ENCODE data around the gene MRPS2. TPM values are rescaled to one million over a fixed set of nuclear protein-coding genes. Genes with fewer than 3 reads are reported as not detected.
A peak's percentile ranks its signal among the peaks of the same experiment; 100 is the strongest.

The MRPS2 gene
- total and polyA plus RNA-seq, 2 donors: 17.8 to 35.5 TPM

DNA sequence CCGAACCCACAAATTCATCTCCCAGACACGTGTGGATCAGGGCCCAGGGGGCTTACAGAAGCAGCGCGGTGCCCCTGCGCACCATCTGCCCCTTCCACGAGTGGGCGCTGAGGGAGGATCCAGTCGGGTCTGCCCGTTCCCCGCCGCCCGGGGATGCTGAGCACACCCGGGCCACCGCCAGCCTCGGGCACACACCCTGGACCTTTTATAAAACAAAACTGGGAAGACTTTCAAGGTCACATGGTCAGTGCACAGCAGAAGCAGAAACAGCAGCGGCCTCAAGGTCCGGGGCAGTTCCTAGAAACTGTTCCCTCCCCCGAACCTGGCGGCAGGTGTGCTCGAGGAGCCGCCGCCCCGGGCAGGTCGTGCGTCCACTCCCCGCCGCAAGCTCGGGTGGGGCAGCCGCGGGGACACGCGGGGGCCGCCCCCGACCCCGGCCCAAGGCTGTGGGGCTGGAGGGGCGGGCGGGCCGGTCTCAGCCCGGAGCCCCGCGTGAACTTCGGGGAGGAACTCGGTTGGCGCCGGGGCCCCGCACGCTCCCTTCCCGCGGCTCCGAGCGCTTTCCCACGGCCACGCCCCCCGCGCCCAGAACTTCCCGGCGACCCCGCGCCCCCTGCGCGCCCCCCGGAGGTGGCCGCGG is 21.5 kb upstream of the MRPS2 start:
- 2% methylated on average over 64 of the region's 64 CpGs for WGBS
- H3K9me3 ChIP-seq (ENCODE audit: control insufficient read depth in 2 of 2, insufficient read depth in 1 of 2, low read length in 1 of 2): no peaks in the 10 kb centered on the region
- H3K4me3 ChIP-seq (ENCODE audit: low read length in 2 of 2): peak overlapping the region in 1 of 2 donors; percentile 52
- peaks cover 0 to 6% of the 10 kb centered on the region in 2 donors for H3K4me1 ChIP-seq (ENCODE audit: control insufficient read depth in 2 of 2, insufficient read depth in 2 of 2, low read length in 2 of 2)
- DNase-seq (ENCODE audit: low read depth in 6 of 9, low spot score in 9 of 9): peak in 1 of 9 donors; percentile 10
- no peaks in the 10 kb centered on the region for H3K36me3 ChIP-seq (ENCODE audit: control insufficient read depth in 2 of 2, insufficient read depth in 2 of 2, low read length in 1 of 2)
- peaks cover 47 to 79% of the 10 kb centered on the region in 2 donors for H3K27me3 ChIP-seq (ENCODE audit: control insufficient read depth in 2 of 2, insufficient read depth in 1 of 2, low read length in 1 of 2)
- no peak overlapping the region for H3K27ac ChIP-seq (ENCODE audit: low read depth in 1 of 2, low read length in 1 of 2)

DNA sequence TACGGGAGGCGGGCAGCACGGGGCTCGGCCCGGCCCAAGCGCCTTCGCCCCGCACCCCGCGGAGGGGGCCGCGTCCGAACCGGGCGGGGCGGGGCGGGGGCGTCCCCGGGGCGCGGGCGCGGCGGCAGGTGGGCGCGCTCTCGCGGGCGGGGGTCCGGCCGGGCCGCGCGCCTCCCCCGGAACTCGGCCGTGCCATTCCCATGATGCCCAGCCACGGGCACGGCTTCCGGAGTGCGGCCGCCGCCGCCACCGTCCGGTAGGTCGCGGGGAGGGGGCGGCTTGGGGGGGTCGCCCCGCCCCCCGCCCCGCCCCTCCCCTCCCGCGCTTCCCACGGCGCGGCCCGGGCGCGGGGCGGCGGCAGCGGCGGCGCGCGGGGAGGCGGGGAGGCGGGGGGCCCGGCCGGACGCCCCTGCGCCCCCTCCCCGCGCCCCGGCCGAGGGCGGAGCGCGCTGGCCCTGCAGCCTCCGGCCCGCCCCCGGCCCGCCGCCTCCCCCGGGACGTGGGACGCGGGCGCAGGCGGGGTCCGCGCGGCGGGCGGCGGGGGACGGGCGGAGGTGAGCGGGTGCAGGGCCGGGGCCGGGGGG is 20.9 kb upstream of the MRPS2 start, which contains the start of gene PPP1R26:
Gene PPP1R26 (plus strand): TSS at position 314 of the 584 bp plus-strand sequence. CDS start 4,729 bp downstream, outside the sequence.
- peaks cover 0 to 6% of the 10 kb centered on the region in 2 donors for H3K4me1 ChIP-seq (ENCODE audit: control insufficient read depth in 2 of 2, insufficient read depth in 2 of 2, low read length in 2 of 2)
- H3K27ac ChIP-seq (ENCODE audit: low read depth in 1 of 2, low read length in 1 of 2): peak within 1 kb of the TSS in 1 of 2 donors; percentile 25
- DNase-seq (ENCODE audit: low read depth in 6 of 9, low spot score in 9 of 9): no peak
- H3K9me3 ChIP-seq (ENCODE audit: control insufficient read depth in 2 of 2, insufficient read depth in 1 of 2, low read length in 1 of 2): no peaks in the 10 kb centered on the region
- no peaks in the 10 kb centered on the region for H3K36me3 ChIP-seq (ENCODE audit: control insufficient read depth in 2 of 2, insufficient read depth in 2 of 2, low read length in 1 of 2)
- H3K27me3 ChIP-seq (ENCODE audit: control insufficient read depth in 2 of 2, insufficient read depth in 1 of 2, low read length in 1 of 2): peaks cover 47 to 73% of the 10 kb centered on the region in 2 donors
- under 1% methylated on average over 96 of the region's 103 CpGs for WGBS
- H3K4me3 ChIP-seq (ENCODE audit: low read length in 2 of 2): peak within 1 kb of the TSS; percentile 35 to 52

GRCh38 chr9:135480071-135480939 is 20.2 kb upstream of the MRPS2 start:
- under 1% methylated on average over 76 of the region's 76 CpGs for WGBS
- H3K36me3 ChIP-seq (ENCODE audit: control insufficient read depth in 2 of 2, insufficient read depth in 2 of 2, low read length in 1 of 2): no peaks in the 10 kb centered on the region
- peaks cover 47 to 70% of the 10 kb centered on the region in 2 donors for H3K27me3 ChIP-seq (ENCODE audit: control insufficient read depth in 2 of 2, insufficient read depth in 1 of 2, low read length in 1 of 2)
- peak in 1 of 9 donors; percentile 27 for DNase-seq (ENCODE audit: low read depth in 6 of 9, low spot score in 9 of 9)
- peak overlapping the region; percentile 35 to 52 for H3K4me3 ChIP-seq (ENCODE audit: low read length in 2 of 2)
- H3K9me3 ChIP-seq (ENCODE audit: control insufficient read depth in 2 of 2, insufficient read depth in 1 of 2, low read length in 1 of 2): no peaks in the 10 kb centered on the region
- peaks cover 0 to 6% of the 10 kb centered on the region in 2 donors for H3K4me1 ChIP-seq (ENCODE audit: control insufficient read depth in 2 of 2, insufficient read depth in 2 of 2, low read length in 2 of 2)
- peak overlapping the region in 1 of 2 donors; percentile 25 for H3K27ac ChIP-seq (ENCODE audit: low read depth in 1 of 2, low read length in 1 of 2)

DNA sequence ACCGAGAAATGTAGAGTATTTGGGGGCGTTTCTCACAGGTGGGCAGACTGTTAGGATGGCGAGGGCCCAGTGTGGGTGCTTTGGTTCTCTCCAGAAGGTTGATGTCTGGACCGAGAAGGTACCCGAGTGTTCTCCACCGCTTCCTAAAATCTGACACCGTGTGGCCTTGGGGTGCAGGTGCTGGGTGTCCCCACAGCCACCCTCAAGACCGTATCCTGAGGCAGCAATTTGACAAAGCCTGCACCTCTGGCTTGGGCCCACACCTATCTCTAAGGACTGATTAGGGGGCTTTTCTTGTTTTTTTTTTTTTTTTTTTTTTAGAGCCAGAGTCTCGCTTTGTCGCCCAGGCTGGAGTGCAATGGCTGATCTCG is 19.6 kb upstream of the MRPS2 start:
- WGBS: 39% methylated on average over 11 of the region's 11 CpGs
- DNase-seq (ENCODE audit: low read depth in 6 of 9, low spot score in 9 of 9): no peak
- no peaks in the 10 kb centered on the region for H3K36me3 ChIP-seq (ENCODE audit: control insufficient read depth in 2 of 2, insufficient read depth in 2 of 2, low read length in 1 of 2)
- peaks cover 45 to 64% of the 10 kb centered on the region in 2 donors for H3K27me3 ChIP-seq (ENCODE audit: control insufficient read depth in 2 of 2, insufficient read depth in 1 of 2, low read length in 1 of 2)
- H3K4me3 ChIP-seq (ENCODE audit: low read length in 2 of 2): peak overlapping the region in 1 of 2 donors; percentile 35
- H3K4me1 ChIP-seq (ENCODE audit: control insufficient read depth in 2 of 2, insufficient read depth in 2 of 2, low read length in 2 of 2): peaks cover 0 to 6% of the 10 kb centered on the region in 2 donors
- H3K9me3 ChIP-seq (ENCODE audit: control insufficient read depth in 2 of 2, insufficient read depth in 1 of 2, low read length in 1 of 2): peaks cover 0 to 2% of the 10 kb centered on the region in 2 donors
- no peak overlapping the region for H3K27ac ChIP-seq (ENCODE audit: low read depth in 1 of 2, low read length in 1 of 2)

- WGBS: 86% methylated on average over 8 of the region's 8 CpGs
- Histone ChIP-seq H3K36me3 (ENCODE audit: control insufficient read depth in 2 of 2, insufficient read depth in 2 of 2, low read length in 1 of 2) (no peaks in the 10 kb centered on the region), H3K4me1 (ENCODE audit: control insufficient read depth in 2 of 2, insufficient read depth in 2 of 2, low read length in 2 of 2) (peaks cover 0 to 6% of the 10 kb centered on the region in 2 donors), H3K27ac (ENCODE audit: low read depth in 1 of 2, low read length in 1 of 2) (no peak overlapping the region), H3K27me3 (ENCODE audit: control insufficient read depth in 2 of 2, insufficient read depth in 1 of 2, low read length in 1 of 2) (peaks cover 44 to 54% of the 10 kb centered on the region in 2 donors), H3K9me3 (ENCODE audit: control insufficient read depth in 2 of 2, insufficient read depth in 1 of 2, low read length in 1 of 2) (peaks cover 0 to 2% of the 10 kb centered on the region in 2 donors), H3K4me3 (ENCODE audit: low read length in 2 of 2) (no peak overlapping the region)
- DNase-seq (ENCODE audit: low read depth in 6 of 9, low spot score in 9 of 9): no peak
Observed at GRCh38 chr9:135482015-135482754, 18.3 kb upstream of the MRPS2 start.

DNA sequence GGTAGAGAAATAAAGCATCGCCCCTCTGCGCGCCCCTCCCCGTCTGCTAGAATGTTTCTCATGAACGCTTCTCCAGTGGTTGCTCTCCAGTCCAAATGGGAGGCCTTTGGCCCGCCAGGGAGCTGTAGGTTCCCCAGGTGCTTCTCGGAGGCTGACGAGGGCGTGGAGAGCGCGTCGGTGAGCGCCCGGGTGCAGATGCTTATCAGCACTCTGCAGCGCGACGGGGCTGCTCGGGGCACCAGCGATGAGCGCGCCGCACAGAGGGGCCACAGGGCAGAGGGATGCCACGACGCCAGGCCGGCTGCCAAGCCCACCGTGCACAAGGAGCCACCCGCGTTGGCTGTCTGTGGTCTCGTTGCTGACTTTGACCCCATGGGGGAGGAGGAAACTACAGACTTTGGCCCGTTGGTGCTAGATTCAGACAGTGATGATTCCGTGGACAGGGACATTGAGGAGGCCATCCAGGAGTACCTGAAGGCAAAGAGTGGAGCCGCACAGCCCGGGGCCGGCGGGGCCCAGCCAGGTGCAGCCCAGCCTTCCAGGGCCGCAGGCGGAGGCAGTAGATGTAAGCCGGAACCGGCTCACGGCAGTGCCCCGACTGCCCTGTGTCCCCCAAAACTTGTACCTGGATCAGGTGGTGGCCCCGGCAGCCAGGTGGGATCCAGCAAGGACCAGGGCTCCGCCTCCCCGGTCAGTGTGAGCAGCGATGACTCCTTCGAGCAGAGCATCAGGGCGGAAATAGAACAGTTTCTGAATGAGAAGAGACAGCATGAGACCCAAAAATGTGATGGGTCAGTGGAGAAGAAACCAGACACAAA is 15.8 kb upstream of the MRPS2 start:
- no peak overlapping the region for H3K4me3 ChIP-seq (ENCODE audit: low read length in 2 of 2)
- H3K27ac ChIP-seq (ENCODE audit: low read depth in 1 of 2, low read length in 1 of 2): no peak overlapping the region
- H3K9me3 ChIP-seq (ENCODE audit: control insufficient read depth in 2 of 2, insufficient read depth in 1 of 2, low read length in 1 of 2): peaks cover 0 to 2% of the 10 kb centered on the region in 2 donors
- peaks cover 24 to 35% of the 10 kb centered on the region in 2 donors for H3K27me3 ChIP-seq (ENCODE audit: control insufficient read depth in 2 of 2, insufficient read depth in 1 of 2, low read length in 1 of 2)
- DNase-seq (ENCODE audit: low read depth in 6 of 9, low spot score in 9 of 9): no peak
- no peaks in the 10 kb centered on the region for H3K36me3 ChIP-seq (ENCODE audit: control insufficient read depth in 2 of 2, insufficient read depth in 2 of 2, low read length in 1 of 2)
- 97% methylated on average over 47 of the region's 47 CpGs for WGBS
- H3K4me1 ChIP-seq (ENCODE audit: control insufficient read depth in 2 of 2, insufficient read depth in 2 of 2, low read length in 2 of 2): peaks cover 0 to 6% of the 10 kb centered on the region in 2 donors

DNA sequence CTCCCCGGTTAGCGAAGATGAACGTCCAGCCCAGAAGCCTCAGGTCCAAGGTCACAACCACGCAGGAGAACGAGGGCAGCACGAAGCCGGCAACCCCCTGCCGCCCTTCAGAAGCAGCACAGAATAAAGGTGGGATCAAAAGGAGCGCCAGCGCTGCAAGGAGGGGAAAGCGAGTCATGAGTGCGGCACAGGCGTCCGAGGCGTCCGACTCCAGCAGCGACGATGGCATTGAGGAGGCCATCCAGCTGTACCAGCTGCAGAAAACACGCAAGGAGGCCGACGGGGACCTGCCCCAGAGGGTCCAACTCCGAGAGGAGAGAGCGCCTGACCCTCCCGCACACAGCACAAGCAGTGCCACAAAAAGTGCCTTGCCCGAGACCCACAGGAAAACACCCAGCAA is 15.1 kb upstream of the MRPS2 start:
- Histone ChIP-seq H3K36me3 (ENCODE audit: control insufficient read depth in 2 of 2, insufficient read depth in 2 of 2, low read length in 1 of 2) (no peaks in the 10 kb centered on the region), H3K4me1 (ENCODE audit: control insufficient read depth in 2 of 2, insufficient read depth in 2 of 2, low read length in 2 of 2) (peaks cover 0 to 5% of the 10 kb centered on the region in 2 donors), H3K27me3 (ENCODE audit: control insufficient read depth in 2 of 2, insufficient read depth in 1 of 2, low read length in 1 of 2) (peaks cover 17 to 31% of the 10 kb centered on the region in 2 donors), H3K4me3 (ENCODE audit: low read length in 2 of 2) (no peak overlapping the region), H3K27ac (ENCODE audit: low read depth in 1 of 2, low read length in 1 of 2) (no peak overlapping the region), H3K9me3 (ENCODE audit: control insufficient read depth in 2 of 2, insufficient read depth in 1 of 2, low read length in 1 of 2) (peaks cover 0 to 2% of the 10 kb centered on the region in 2 donors)
- DNase-seq (ENCODE audit: low read depth in 6 of 9, low spot score in 9 of 9): no peak
- 96% methylated on average over 25 of the region's 25 CpGs for WGBS

DNA sequence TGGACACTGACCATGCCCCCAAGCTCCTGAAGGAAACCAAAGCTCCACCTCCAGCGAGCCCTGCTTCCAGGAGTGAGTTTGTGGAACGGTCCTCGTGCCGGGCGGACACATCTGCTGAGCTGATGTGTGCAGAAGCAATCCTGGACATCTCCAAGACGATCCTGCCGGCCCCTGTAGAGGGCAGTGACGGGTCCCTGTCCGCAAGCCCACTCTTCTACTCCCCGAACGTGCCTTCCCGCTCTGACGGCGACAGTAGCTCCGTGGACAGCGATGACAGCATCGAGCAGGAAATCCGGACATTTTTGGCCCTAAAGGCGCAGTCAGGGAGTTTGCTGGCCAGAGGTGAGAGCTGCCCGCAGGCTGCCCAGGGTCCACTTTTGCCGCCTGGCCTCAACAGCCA is 14.7 kb upstream of the MRPS2 start:
- Histone ChIP-seq H3K27me3 (ENCODE audit: control insufficient read depth in 2 of 2, insufficient read depth in 1 of 2, low read length in 1 of 2) (peaks cover 12 to 26% of the 10 kb centered on the region in 2 donors), H3K27ac (ENCODE audit: low read depth in 1 of 2, low read length in 1 of 2) (no peak overlapping the region), H3K9me3 (ENCODE audit: control insufficient read depth in 2 of 2, insufficient read depth in 1 of 2, low read length in 1 of 2) (peaks cover 0 to 2% of the 10 kb centered on the region in 2 donors), H3K36me3 (ENCODE audit: control insufficient read depth in 2 of 2, insufficient read depth in 2 of 2, low read length in 1 of 2) (no peaks in the 10 kb centered on the region), H3K4me1 (ENCODE audit: control insufficient read depth in 2 of 2, insufficient read depth in 2 of 2, low read length in 2 of 2) (peaks cover 0 to under 1% of the 10 kb centered on the region in 2 donors), H3K4me3 (ENCODE audit: low read length in 2 of 2) (no peak overlapping the region)
- DNase-seq (ENCODE audit: low read depth in 6 of 9, low spot score in 9 of 9): no peak
- WGBS: 97% methylated on average over 21 of the region's 21 CpGs
